Mammary epithelial cell (primary cell): Measurements from ENCODE around the gene GINS1.

ENCODE experiments used
- EZH2 ChIP-seq: IDR thresholded peaks from 2 replicates; pipeline ENCODE4 v1.6.1; 2012; ENCODE audit warnings: low read length, inconsistent platforms, borderline replicate concordance
- TF ChIP-seq, protein P1 (sequence below), 2 donors: IDR thresholded peaks in 1 of 2; conservative IDR thresholded peaks in 1 of 2; 2 replicates each; pipeline ENCODE4 v1.5.1; 2011 to 2012; ENCODE audit warnings: inconsistent platforms in 2 of 2, low read length in 2 of 2, mild to moderate bottlenecking in 2 of 2, control low read depth in 1 of 2, low read depth in 1 of 2; ENCODE audit not compliant: insufficient read depth in 1 of 2; ENCODE audit errors: extremely low read depth in 1 of 2

DNA sequence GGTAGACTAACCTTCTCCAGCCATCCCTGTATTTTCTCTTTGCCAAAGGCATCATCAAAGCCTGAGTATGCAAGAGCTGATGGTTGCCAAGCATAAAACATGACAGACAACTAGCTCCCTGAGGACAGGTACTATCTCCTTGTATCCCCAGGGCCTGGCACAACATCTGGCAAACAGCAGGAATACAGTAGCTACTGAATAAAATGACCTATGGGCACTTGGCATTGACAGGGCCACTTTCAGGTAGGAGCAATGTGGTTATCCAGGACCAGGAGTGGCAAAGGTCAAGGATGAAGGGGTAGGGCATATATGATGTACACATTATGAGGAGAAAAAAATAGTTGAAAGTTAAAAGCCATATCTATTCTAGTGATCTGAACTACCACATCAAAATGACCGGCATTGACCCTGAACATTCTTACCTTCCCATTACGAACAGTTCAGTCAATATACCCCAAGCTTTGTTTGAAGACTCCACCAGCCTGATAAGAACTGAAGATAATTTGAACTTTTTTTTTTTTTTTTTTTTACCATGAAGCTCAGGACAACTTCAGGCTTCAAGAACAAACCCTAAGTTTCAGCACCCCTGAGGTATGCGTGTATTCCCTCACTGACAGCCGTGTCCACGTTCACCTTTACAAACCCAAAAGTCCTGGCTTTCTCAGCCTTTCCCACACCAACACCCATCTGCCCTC is 29.1 kb upstream of the GINS1 start:
- no peak for TF ChIP-seq EZH2
- TF ChIP-seq, protein P1, sequence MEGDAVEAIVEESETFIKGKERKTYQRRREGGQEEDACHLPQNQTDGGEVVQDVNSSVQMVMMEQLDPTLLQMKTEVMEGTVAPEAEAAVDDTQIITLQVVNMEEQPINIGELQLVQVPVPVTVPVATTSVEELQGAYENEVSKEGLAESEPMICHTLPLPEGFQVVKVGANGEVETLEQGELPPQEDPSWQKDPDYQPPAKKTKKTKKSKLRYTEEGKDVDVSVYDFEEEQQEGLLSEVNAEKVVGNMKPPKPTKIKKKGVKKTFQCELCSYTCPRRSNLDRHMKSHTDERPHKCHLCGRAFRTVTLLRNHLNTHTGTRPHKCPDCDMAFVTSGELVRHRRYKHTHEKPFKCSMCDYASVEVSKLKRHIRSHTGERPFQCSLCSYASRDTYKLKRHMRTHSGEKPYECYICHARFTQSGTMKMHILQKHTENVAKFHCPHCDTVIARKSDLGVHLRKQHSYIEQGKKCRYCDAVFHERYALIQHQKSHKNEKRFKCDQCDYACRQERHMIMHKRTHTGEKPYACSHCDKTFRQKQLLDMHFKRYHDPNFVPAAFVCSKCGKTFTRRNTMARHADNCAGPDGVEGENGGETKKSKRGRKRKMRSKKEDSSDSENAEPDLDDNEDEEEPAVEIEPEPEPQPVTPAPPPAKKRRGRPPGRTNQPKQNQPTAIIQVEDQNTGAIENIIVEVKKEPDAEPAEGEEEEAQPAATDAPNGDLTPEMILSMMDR (conservative IDR thresholded peaks at IDR 0.05 in 1 of 2, IDR thresholded peaks at IDR 0.05 in 1 of 2; ENCODE audit: extremely low read depth in 1 of 2, insufficient read depth in 1 of 2, low read depth in 1 of 2, low read length in 2 of 2), result no peak
